Measurements from ENCODE around the gene AZI2. TPM values are rescaled to one million over a fixed set of nuclear protein-coding genes. Genes with fewer than 3 reads are reported as not detected.

Gene AZI2
- total RNA-seq, 2 experiments from 2014 or later, result 52.0 to 55.3 TPM

- no peaks in the 10 kb centered on the region for H3K9me3 Mint-ChIP-seq (ENCODE audit: insufficient read depth)
- peaks cover 5% of the 10 kb centered on the region for H3K36me3 Mint-ChIP-seq (ENCODE audit: low read depth)
- H3K27ac Mint-ChIP-seq, result no peak overlapping the region
- no peak overlapping the region for H3K4me3 Mint-ChIP-seq
- peaks cover 5% of the 10 kb centered on the region for H3K4me1 Mint-ChIP-seq (ENCODE audit: low read depth)
- DNase-seq (no peak), ATAC-seq (no peak)
- H3K27me3 Mint-ChIP-seq (ENCODE audit: low read depth), result no peaks in the 10 kb centered on the region
- CTCF ChIA-PET, result no interaction called here
- POLR2A ChIA-PET, result no interaction called here
Measured at GRCh38 chr3:28300345-28300962, 48.2 kb downstream of the AZI2 start.

GRCh38 chr3:28299705-28300104 is 48.9 kb downstream of the AZI2 start:
- Mint-ChIP-seq H3K4me1 (ENCODE audit: low read depth) (peaks cover 7% of the 10 kb centered on the region), H3K4me3 (no peak overlapping the region), H3K27me3 (ENCODE audit: low read depth) (no peaks in the 10 kb centered on the region), H3K9me3 (ENCODE audit: insufficient read depth) (no peaks in the 10 kb centered on the region), H3K36me3 (ENCODE audit: low read depth) (peaks cover 5% of the 10 kb centered on the region), H3K27ac (no peak overlapping the region)
- ATAC-seq (no peak), DNase-seq (no peak)
- ChIA-PET POLR2A (no interaction called here), CTCF (no interaction called here)

- H3K27ac Mint-ChIP-seq, result peak overlapping the region; percentile 39
- no peaks in the 10 kb centered on the region for H3K27me3 Mint-ChIP-seq (ENCODE audit: low read depth)
- ATAC-seq, result peak; percentile 47
- no peak for DNase-seq
- H3K9me3 Mint-ChIP-seq (ENCODE audit: insufficient read depth), result no peaks in the 10 kb centered on the region
- POLR2A ChIA-PET, result interaction anchor here (0.6 to 1.3 kb wide), 2 partner anchors 29 to 52 kb away, joined by 3 read pairs; partner anchors contain the start of genes AZI2 and ZCWPW2
- H3K36me3 Mint-ChIP-seq (ENCODE audit: low read depth), result peaks cover 9% of the 10 kb centered on the region
- no peak overlapping the region for H3K4me3 Mint-ChIP-seq
- H3K4me1 Mint-ChIP-seq (ENCODE audit: low read depth), result peaks cover 8% of the 10 kb centered on the region
- CTCF ChIA-PET, result interaction anchor here (1.1 kb wide), 1 partner anchor 26 kb away, joined by 3 read pairs; no protein-coding TSS in a partner anchor
Measured at GRCh38 chr3:28295898-28296490, 52.6 kb downstream of the AZI2 start.

GRCh38 chr3:28294667-28295413 is 53.8 kb downstream of the AZI2 start:
- ATAC-seq, result no peak
- H3K9me3 Mint-ChIP-seq (ENCODE audit: insufficient read depth), result no peaks in the 10 kb centered on the region
- peaks cover 16% of the 10 kb centered on the region for H3K36me3 Mint-ChIP-seq (ENCODE audit: low read depth)
- ChIA-PET POLR2A (no interaction called here), CTCF (interaction anchor here (0.8 to 2.1 kb wide), 4 partner anchors 8 to 582 kb away, joined by 3 to 6 read pairs (median 4); partner anchors contain the start of gene EOMES)
- no peak overlapping the region for H3K27ac Mint-ChIP-seq
- DNase-seq, result no peak
- H3K4me1 Mint-ChIP-seq (ENCODE audit: low read depth), result peaks cover 11% of the 10 kb centered on the region
- H3K4me3 Mint-ChIP-seq, result no peak overlapping the region
- no peaks in the 10 kb centered on the region for H3K27me3 Mint-ChIP-seq (ENCODE audit: low read depth)

- ChIA-PET POLR2A (interaction anchor here (0.6 to 0.9 kb wide), 2 partner anchors 573 to 758 kb away, joined by 3 to 4 read pairs; no protein-coding TSS in a partner anchor), CTCF (interaction anchor here (0.6 to 1.7 kb wide), 5 partner anchors 25 to 581 kb away, joined by 3 to 7 read pairs (median 3); partner anchors contain the start of gene EOMES)
- Mint-ChIP-seq H3K27ac (no peak overlapping the region), H3K4me3 (no peak overlapping the region), H3K36me3 (ENCODE audit: low read depth) (peaks cover 18% of the 10 kb centered on the region), H3K4me1 (ENCODE audit: low read depth) (peaks cover 11% of the 10 kb centered on the region), H3K9me3 (ENCODE audit: insufficient read depth) (no peaks in the 10 kb centered on the region), H3K27me3 (ENCODE audit: low read depth) (no peaks in the 10 kb centered on the region)
- ATAC-seq, result no peak
- no peak for DNase-seq
Measured at GRCh38 chr3:28292622-28293021, 56.0 kb downstream of the AZI2 start.

GRCh38 chr3:28291577-28291976 is 57.0 kb downstream of the AZI2 start:
- ChIA-PET CTCF (interaction anchor here (0.7 to 1.0 kb wide), 2 partner anchors 36 to 580 kb away, joined by 3 to 4 read pairs; no protein-coding TSS in a partner anchor), POLR2A (no interaction called here)
- Mint-ChIP-seq H3K9me3 (ENCODE audit: insufficient read depth) (no peaks in the 10 kb centered on the region), H3K27me3 (ENCODE audit: low read depth) (no peaks in the 10 kb centered on the region), H3K36me3 (ENCODE audit: low read depth) (peaks cover 14% of the 10 kb centered on the region), H3K4me1 (ENCODE audit: low read depth) (peaks cover 8% of the 10 kb centered on the region), H3K27ac (no peak overlapping the region), H3K4me3 (no peak overlapping the region)
- no peak for DNase-seq
- no peak for ATAC-seq

GRCh38 chr3:28290863-28291300 is 57.7 kb downstream of the AZI2 start:
- peaks cover 14% of the 10 kb centered on the region for H3K36me3 Mint-ChIP-seq (ENCODE audit: low read depth)
- ChIA-PET POLR2A (no interaction called here), CTCF (no interaction called here)
- no peak overlapping the region for H3K4me3 Mint-ChIP-seq
- DNase-seq, result no peak
- no peaks in the 10 kb centered on the region for H3K27me3 Mint-ChIP-seq (ENCODE audit: low read depth)
- no peaks in the 10 kb centered on the region for H3K9me3 Mint-ChIP-seq (ENCODE audit: insufficient read depth)
- no peak overlapping the region for H3K27ac Mint-ChIP-seq
- ATAC-seq, result no peak
- H3K4me1 Mint-ChIP-seq (ENCODE audit: low read depth), result peaks cover 6% of the 10 kb centered on the region

GRCh38 chr3:28287046-28287445 is 61.6 kb downstream of the AZI2 start:
- no peak for ATAC-seq
- no peak for DNase-seq
- H3K27ac Mint-ChIP-seq, result no peak overlapping the region
- peaks cover 14% of the 10 kb centered on the region for H3K36me3 Mint-ChIP-seq (ENCODE audit: low read depth)
- no peaks in the 10 kb centered on the region for H3K9me3 Mint-ChIP-seq (ENCODE audit: insufficient read depth)
- H3K27me3 Mint-ChIP-seq (ENCODE audit: low read depth), result no peaks in the 10 kb centered on the region
- POLR2A ChIA-PET, result no interaction called here
- H3K4me3 Mint-ChIP-seq, result no peak overlapping the region
- CTCF ChIA-PET, result interaction anchor here (0.7 to 5.0 kb wide), 16 partner anchors 8 to 581 kb away, joined by 3 to 20 read pairs (median 4); partner anchors contain the start of genes CMC1 and EOMES
- H3K4me1 Mint-ChIP-seq (ENCODE audit: low read depth), result peaks cover 3% of the 10 kb centered on the region

- ATAC-seq, result peak; percentile 60
- POLR2A ChIA-PET, result no interaction called here
- Mint-ChIP-seq H3K9me3 (ENCODE audit: insufficient read depth) (no peaks in the 10 kb centered on the region), H3K4me3 (no peak overlapping the region), H3K27ac (no peak overlapping the region), H3K36me3 (ENCODE audit: low read depth) (peaks cover 13% of the 10 kb centered on the region), H3K4me1 (ENCODE audit: low read depth) (peaks cover 3% of the 10 kb centered on the region), H3K27me3 (ENCODE audit: low read depth) (no peaks in the 10 kb centered on the region)
- no peak for DNase-seq
- CTCF ChIA-PET, result interaction anchor here (0.7 to 5.0 kb wide), 16 partner anchors 8 to 580 kb away, joined by 3 to 20 read pairs (median 4); partner anchors contain the start of genes CMC1 and EOMES
Measured at GRCh38 chr3:28286595-28286994, 62.0 kb downstream of the AZI2 start.

- POLR2A ChIA-PET, result no interaction called here
- H3K27ac Mint-ChIP-seq, result no peak overlapping the region
- H3K36me3 Mint-ChIP-seq (ENCODE audit: low read depth), result peaks cover 4% of the 10 kb centered on the region
- DNase-seq (no peak), ATAC-seq (no peak)
- H3K27me3 Mint-ChIP-seq (ENCODE audit: low read depth), result no peaks in the 10 kb centered on the region
- H3K9me3 Mint-ChIP-seq (ENCODE audit: insufficient read depth), result no peaks in the 10 kb centered on the region
- H3K4me3 Mint-ChIP-seq, result no peak overlapping the region
- peaks cover 4% of the 10 kb centered on the region for H3K4me1 Mint-ChIP-seq (ENCODE audit: low read depth)
- CTCF ChIA-PET, result no interaction called here
Measured at GRCh38 chr3:28280781-28281180, 67.8 kb downstream of the AZI2 start.

- POLR2A ChIA-PET, result no interaction called here
- H3K4me3 Mint-ChIP-seq, result no peak overlapping the region
- peaks cover 2% of the 10 kb centered on the region for H3K9me3 Mint-ChIP-seq (ENCODE audit: insufficient read depth)
- ATAC-seq (no peak), DNase-seq (no peak)
- CTCF ChIA-PET, result no interaction called here
- peaks cover 11% of the 10 kb centered on the region for H3K36me3 Mint-ChIP-seq (ENCODE audit: low read depth)
- H3K27me3 Mint-ChIP-seq (ENCODE audit: low read depth), result no peaks in the 10 kb centered on the region
- peaks cover 4% of the 10 kb centered on the region for H3K4me1 Mint-ChIP-seq (ENCODE audit: low read depth)
- H3K27ac Mint-ChIP-seq, result no peak overlapping the region
Measured at GRCh38 chr3:28279770-28280169, 68.9 kb downstream of the AZI2 start.

GRCh38 chr3:28278918-28279317 is 69.7 kb downstream of the AZI2 start:
- Mint-ChIP-seq H3K4me3 (no peak overlapping the region), H3K36me3 (ENCODE audit: low read depth) (peaks cover 17% of the 10 kb centered on the region), H3K9me3 (ENCODE audit: insufficient read depth) (peaks cover 11% of the 10 kb centered on the region), H3K27ac (no peak overlapping the region), H3K27me3 (ENCODE audit: low read depth) (no peaks in the 10 kb centered on the region), H3K4me1 (ENCODE audit: low read depth) (peaks cover 4% of the 10 kb centered on the region)
- no peak for ATAC-seq
- no peak for DNase-seq
- CTCF ChIA-PET, result no interaction called here
- POLR2A ChIA-PET, result no interaction called here
